SH-SY5Y (cell line): ENCODE measurements around the gene CYB561.

Source experiments
- GATA2 ChIP-seq: IDR thresholded peaks from 2 replicates; pipeline ENCODE4 v1.6.1; 2011; ENCODE audit warnings: mild to moderate bottlenecking, low read depth, low read length
- GATA3 ChIP-seq: IDR thresholded peaks from 2 replicates; pipeline ENCODE4 v1.6.1; 2011; ENCODE audit warnings: low read depth, mild to moderate bottlenecking, low read length, moderate library complexity

DNA sequence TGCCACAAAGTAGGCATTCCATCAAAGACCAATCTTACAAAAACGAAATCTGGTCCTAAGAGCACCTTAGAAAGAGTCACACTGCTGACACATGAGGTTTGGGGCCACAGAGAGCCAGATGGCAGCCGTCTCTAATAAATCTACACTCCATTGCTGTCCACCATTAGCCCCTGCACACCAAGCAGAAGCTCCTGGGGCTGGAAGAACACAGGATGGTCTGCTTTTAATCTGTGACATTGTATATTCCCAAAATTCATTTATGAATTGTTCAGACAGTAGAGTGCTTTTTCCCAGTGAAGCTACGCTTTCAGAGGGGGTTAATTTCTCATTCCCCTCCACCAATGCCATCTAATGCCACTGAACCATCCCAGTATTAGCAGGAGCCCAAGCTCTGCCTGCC, 1.6 kb downstream of the CYB561 start:
- TF ChIP-seq GATA2: no peak
- no peak for TF ChIP-seq GATA3
